CD8-positive, alpha-beta memory T cell (primary cell): Measurements from ENCODE around the gene TUT7. TPM values are rescaled to one million over a fixed set of nuclear protein-coding genes. Genes with fewer than 3 reads are reported as not detected.

Source experiments
- CTCF ChIA-PET: fragments of 350-600 bp; sonication (Branson Sonifier 250); formaldehyde crosslinking; loops from one replicate; lab custom pipeline; 2021; ENCODE audit warnings: antibody characterized with exemption; lab: Charles Lee
- POLR2A ChIA-PET: fragments of 350-600 bp; sonication (Branson Sonifier 250); formaldehyde crosslinking; loops from one replicate; lab custom pipeline; 2021; ENCODE audit warnings: antibody characterized with exemption; lab: Charles Lee
- DNase-seq, 5 donors: peaks; one replicate each; pipeline versions ENCODE4 v3.0.0 to v3.0.0-alpha.2; 2020 to 2022; ENCODE audit warnings: mixed read lengths in 1 of 5
- H3K27ac ChIP-seq: one replicate; pipeline ENCODE4 v1.7.0; 2013; ENCODE audit warnings: low read depth, mild to moderate bottlenecking, low read length, moderate library complexity
- H3K27me3 ChIP-seq: 2 replicates; pipeline ENCODE4 v1.7.0; 2013; ENCODE audit warnings: low read length, mild to moderate bottlenecking; ENCODE audit not compliant: insufficient read depth, poor library complexity, severe bottlenecking
- H3K36me3 ChIP-seq: 2 replicates; pipeline ENCODE4 v1.7.0; 2013; ENCODE audit warnings: mild to moderate bottlenecking, low read length, moderate library complexity; ENCODE audit not compliant: insufficient read depth
- H3K4me1 ChIP-seq: 2 replicates; pipeline ENCODE4 v1.7.0; 2013; ENCODE audit warnings: mild to moderate bottlenecking, low read length, moderate library complexity; ENCODE audit not compliant: insufficient read depth
- H3K4me3 ChIP-seq: 2 replicates; pipeline ENCODE4 v1.7.0; 2013; ENCODE audit warnings: mild to moderate bottlenecking, low read length
- H3K9me3 ChIP-seq: 2 replicates; pipeline ENCODE4 v1.7.0; 2013; ENCODE audit warnings: mild to moderate bottlenecking, low read length
- H3K27ac Mint-ChIP-seq, 8 donors: one replicate each; pipeline ENCODE4 v1.8.0; 2020 to 2021; ENCODE audit warnings: mixed read lengths in 8 of 8, mild to moderate bottlenecking in 6 of 8, inconsistent platforms in 3 of 8, moderate library complexity in 3 of 8
- H3K27me3 Mint-ChIP-seq, 2 donors: one replicate each; pipeline ENCODE4 v1.8.0; 2020 to 2021; ENCODE audit warnings: mixed read lengths in 2 of 2, mild to moderate bottlenecking in 1 of 2, moderate library complexity in 1 of 2
- H3K36me3 Mint-ChIP-seq, 3 donors: one replicate each; pipeline ENCODE4 v1.8.0; 2020 to 2021; ENCODE audit warnings: mixed read lengths in 3 of 3, inconsistent platforms in 1 of 3, mild to moderate bottlenecking in 1 of 3
- H3K4me1 Mint-ChIP-seq, 3 donors: one replicate each; pipeline ENCODE4 v1.8.0; 2020 to 2021; ENCODE audit warnings: mixed read lengths in 3 of 3, inconsistent platforms in 1 of 3, mild to moderate bottlenecking in 1 of 3
- H3K4me3 Mint-ChIP-seq, 7 donors: one replicate each; pipeline ENCODE4 v1.8.0; 2020 to 2021; ENCODE audit warnings: mixed read lengths in 7 of 7, mild to moderate bottlenecking in 6 of 7, moderate library complexity in 4 of 7, inconsistent platforms in 2 of 7
- H3K9me3 Mint-ChIP-seq, 5 donors: one replicate each; pipeline ENCODE4 v1.8.0; 2020 to 2022; ENCODE audit warnings: mixed read lengths in 5 of 5, mild to moderate bottlenecking in 3 of 5, moderate library complexity in 2 of 5, inconsistent platforms in 1 of 5
- polyA plus RNA-seq: library from polyadenylated mRNA; unstranded; fragments of 300-500 nt; fragmentation: Illumina TruSeq; gene quantifications from one replicate; pipeline ENCODE4 v1.2.3, GENCODE V29; 2021
- total RNA-seq, 2 experiments: library from RNA; stranded (reverse); gene quantifications; one replicate each; pipeline ENCODE4 v1.2.3, GENCODE V29; 2021

Gene TUT7
- total and polyA plus RNA-seq, 3 experiments from 2014 or later: 26.1 to 36.0 (median 34.2) TPM

- peak overlapping the region; percentile 91 to 99 (median 96) for H3K27ac Mint-ChIP-seq
- H3K27me3 Mint-ChIP-seq: peaks cover 0 to 1% of the 10 kb centered on the region in 2 donors
- ChIA-PET POLR2A (interaction anchor here (0.6 to 1.1 kb wide), 2 partner anchors 71 to 684 kb away, joined by 3 to 5 read pairs; partner anchors contain the start of gene ISCA1), CTCF (no interaction called here)
- Histone ChIP-seq H3K9me3 (no peaks in the 10 kb centered on the region), H3K4me1 (peaks cover 29% of the 10 kb centered on the region), H3K27ac (peak overlapping the region; percentile 78), H3K36me3 (no peaks in the 10 kb centered on the region), H3K4me3 (peak overlapping the region; percentile 99), H3K27me3 (no peaks in the 10 kb centered on the region)
- peak overlapping the region; percentile 95 to 99 (median 98) for H3K4me3 Mint-ChIP-seq
- peak in 1 of 5 donors; percentile 21 for DNase-seq
- H3K9me3 Mint-ChIP-seq: no peaks in the 10 kb centered on the region
- peaks cover 45 to 59% (median 53%) of the 10 kb centered on the region in 3 donors for H3K4me1 Mint-ChIP-seq
- peaks cover 7 to 36% (median 16%) of the 10 kb centered on the region in 3 donors for H3K36me3 Mint-ChIP-seq
Measured at GRCh38 chr9:86353655-86354010, 577 bp downstream of the TUT7 start.

GRCh38 chr9:86352440-86353077 is 1.7 kb downstream of the TUT7 start:
- Mint-ChIP-seq H3K9me3 (no peaks in the 10 kb centered on the region), H3K36me3 (peaks cover 12 to 43% (median 17%) of the 10 kb centered on the region in 3 donors), H3K27ac (peak overlapping the region; percentile 52 to 98 (median 91)), H3K4me1 (peaks cover 55 to 67% (median 64%) of the 10 kb centered on the region in 3 donors), H3K4me3 (peak overlapping the region; percentile 95 to 99 (median 98)), H3K27me3 (peaks cover 0 to 1% of the 10 kb centered on the region in 2 donors)
- peak overlapping the region; percentile 38 for H3K27ac ChIP-seq
- peaks cover 39% of the 10 kb centered on the region for H3K4me1 ChIP-seq
- DNase-seq: peak in 2 of 5 donors; percentile 30 to 41
- H3K9me3 ChIP-seq: no peaks in the 10 kb centered on the region
- no peaks in the 10 kb centered on the region for H3K27me3 ChIP-seq
- H3K36me3 ChIP-seq: no peaks in the 10 kb centered on the region
- ChIA-PET CTCF (interaction anchor here (0.8 to 1.1 kb wide), 2 partner anchors 11 to 13 kb away, joined by 3 read pairs; no protein-coding TSS in a partner anchor), POLR2A (interaction anchor here (1.0 kb wide), 1 partner anchor 14 kb away, joined by 4 read pairs; no protein-coding TSS in a partner anchor)
- peak overlapping the region; percentile 99 for H3K4me3 ChIP-seq

GRCh38 chr9:86351880-86352279 is 2.3 kb downstream of the TUT7 start:
- Mint-ChIP-seq H3K27me3 (peaks cover 0 to 1% of the 10 kb centered on the region in 2 donors), H3K9me3 (no peaks in the 10 kb centered on the region), H3K36me3 (peaks cover 12 to 43% (median 17%) of the 10 kb centered on the region in 3 donors), H3K4me1 (peaks cover 60 to 74% (median 71%) of the 10 kb centered on the region in 3 donors), H3K4me3 (peak overlapping the region; percentile 75 to 99 (median 96)), H3K27ac (peak overlapping the region in 6 of 8 donors; percentile 16 to 91 (median 83))
- Histone ChIP-seq H3K4me3 (peak overlapping the region; percentile 33), H3K4me1 (peaks cover 45% of the 10 kb centered on the region), H3K27me3 (no peaks in the 10 kb centered on the region), H3K9me3 (no peaks in the 10 kb centered on the region), H3K27ac (no peak overlapping the region), H3K36me3 (no peaks in the 10 kb centered on the region)
- ChIA-PET POLR2A (interaction anchor here (1.0 kb wide), 1 partner anchor 13 kb away, joined by 4 read pairs; no protein-coding TSS in a partner anchor), CTCF (interaction anchor here (0.8 to 1.1 kb wide), 2 partner anchors 10 to 12 kb away, joined by 3 read pairs; no protein-coding TSS in a partner anchor)
- DNase-seq: no peak

GRCh38 chr9:86350006-86350760 is 4.0 kb downstream of the TUT7 start:
- H3K27ac Mint-ChIP-seq: peak overlapping the region in 6 of 8 donors; percentile 12 to 79 (median 46)
- H3K4me1 ChIP-seq: peaks cover 45% of the 10 kb centered on the region
- H3K9me3 Mint-ChIP-seq: no peaks in the 10 kb centered on the region
- H3K4me3 ChIP-seq: no peak overlapping the region
- no peak for DNase-seq
- H3K27ac ChIP-seq: no peak overlapping the region
- peaks cover 5% of the 10 kb centered on the region for H3K36me3 ChIP-seq
- peaks cover 12 to 58% (median 25%) of the 10 kb centered on the region in 3 donors for H3K36me3 Mint-ChIP-seq
- ChIA-PET POLR2A (interaction anchor here (0.6 kb wide), 1 partner anchor 10 kb away, joined by 3 read pairs; no protein-coding TSS in a partner anchor), CTCF (no interaction called here)
- H3K4me1 Mint-ChIP-seq: peaks cover 69 to 89% (median 87%) of the 10 kb centered on the region in 3 donors
- H3K27me3 Mint-ChIP-seq: peaks cover 0 to 1% of the 10 kb centered on the region in 2 donors
- peak overlapping the region; percentile 41 to 98 (median 77) for H3K4me3 Mint-ChIP-seq
- H3K27me3 ChIP-seq: no peaks in the 10 kb centered on the region
- no peaks in the 10 kb centered on the region for H3K9me3 ChIP-seq

GRCh38 chr9:86349271-86349670 is 4.9 kb downstream of the TUT7 start:
- H3K4me1 Mint-ChIP-seq: peaks cover 67 to 91% (median 88%) of the 10 kb centered on the region in 3 donors
- CTCF ChIA-PET: no interaction called here
- Histone ChIP-seq H3K9me3 (no peaks in the 10 kb centered on the region), H3K27ac (no peak overlapping the region), H3K4me1 (peaks cover 39% of the 10 kb centered on the region), H3K27me3 (no peaks in the 10 kb centered on the region), H3K36me3 (peaks cover 9% of the 10 kb centered on the region), H3K4me3 (no peak overlapping the region)
- H3K27ac Mint-ChIP-seq: peak overlapping the region in 4 of 8 donors; percentile 4 to 76 (median 12)
- DNase-seq: no peak
- peak overlapping the region; percentile 0 to 96 (median 38) for H3K4me3 Mint-ChIP-seq
- no peaks in the 10 kb centered on the region for H3K27me3 Mint-ChIP-seq
- H3K36me3 Mint-ChIP-seq: peaks cover 12 to 64% (median 29%) of the 10 kb centered on the region in 3 donors
- POLR2A ChIA-PET: no interaction called here
- no peaks in the 10 kb centered on the region for H3K9me3 Mint-ChIP-seq

GRCh38 chr9:86347991-86348390 is 6.2 kb downstream of the TUT7 start:
- Histone ChIP-seq H3K27me3 (no peaks in the 10 kb centered on the region), H3K4me3 (no peak overlapping the region), H3K36me3 (peaks cover 9% of the 10 kb centered on the region), H3K27ac (no peak overlapping the region), H3K4me1 (peaks cover 32% of the 10 kb centered on the region), H3K9me3 (no peaks in the 10 kb centered on the region)
- DNase-seq: no peak
- CTCF ChIA-PET: no interaction called here
- POLR2A ChIA-PET: no interaction called here
- peak overlapping the region; percentile 19 to 96 (median 52) for H3K4me3 Mint-ChIP-seq
- no peaks in the 10 kb centered on the region for H3K9me3 Mint-ChIP-seq
- no peaks in the 10 kb centered on the region for H3K27me3 Mint-ChIP-seq
- peaks cover 60 to 86% (median 79%) of the 10 kb centered on the region in 3 donors for H3K4me1 Mint-ChIP-seq
- peak overlapping the region in 6 of 8 donors; percentile 47 to 80 (median 64) for H3K27ac Mint-ChIP-seq
- peaks cover 12 to 60% (median 29%) of the 10 kb centered on the region in 3 donors for H3K36me3 Mint-ChIP-seq

GRCh38 chr9:86344818-86345217 is 9.4 kb downstream of the TUT7 start:
- Histone ChIP-seq H3K36me3 (peaks cover 28% of the 10 kb centered on the region), H3K4me1 (peaks cover 19% of the 10 kb centered on the region), H3K4me3 (no peak overlapping the region), H3K27me3 (no peaks in the 10 kb centered on the region), H3K9me3 (no peaks in the 10 kb centered on the region), H3K27ac (no peak overlapping the region)
- H3K4me1 Mint-ChIP-seq: peaks cover 53 to 83% (median 76%) of the 10 kb centered on the region in 3 donors
- H3K4me3 Mint-ChIP-seq: no peak overlapping the region
- H3K27me3 Mint-ChIP-seq: no peaks in the 10 kb centered on the region
- peak overlapping the region in 5 of 8 donors; percentile 7 to 86 (median 25) for H3K27ac Mint-ChIP-seq
- ChIA-PET POLR2A (no interaction called here), CTCF (no interaction called here)
- peaks cover 7 to 71% (median 32%) of the 10 kb centered on the region in 3 donors for H3K36me3 Mint-ChIP-seq
- no peak for DNase-seq
- H3K9me3 Mint-ChIP-seq: no peaks in the 10 kb centered on the region
